Raji (cell line): ENCODE data around the gene FAT1.

Source experiments
- POLR2A ChIP-seq: IDR thresholded peaks from 2 replicates; pipeline ENCODE4 v1.6.1; 2011; ENCODE audit warnings: low read depth, low read length, control low read depth; ENCODE audit not compliant: insufficient read depth

The FAT1 gene

DNA sequence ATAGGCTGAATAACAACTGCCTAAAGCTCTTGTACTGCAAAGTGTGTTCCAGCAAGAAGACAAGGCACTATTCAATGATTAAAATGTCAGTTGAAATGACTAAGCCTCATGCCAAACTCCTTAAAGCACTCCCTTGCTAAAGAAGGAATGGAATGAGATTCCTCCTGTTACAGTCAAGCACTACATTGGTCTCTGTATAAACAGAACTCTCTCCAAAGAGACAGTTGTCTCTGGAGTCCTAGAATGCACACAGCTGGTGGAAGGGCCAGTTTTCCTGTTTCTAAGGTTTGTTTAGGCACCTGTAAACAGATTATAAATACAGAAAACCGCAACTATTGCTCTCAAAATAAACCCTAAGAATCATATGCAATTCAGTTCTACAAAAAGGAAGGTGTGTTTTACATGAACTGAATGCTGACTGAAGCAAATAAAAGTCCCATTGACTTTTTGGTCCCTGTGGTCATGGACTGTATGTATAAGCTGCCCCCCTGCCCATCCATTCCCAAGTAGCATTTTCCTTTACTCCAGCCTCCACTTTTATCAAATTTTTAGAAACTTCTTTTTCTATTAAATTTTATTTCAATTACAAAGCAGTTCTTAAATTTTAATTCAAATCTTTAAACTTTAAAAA, 47.0 kb downstream of the FAT1 start:
- TF ChIP-seq POLR2A, result no peak

- TF ChIP-seq POLR2A, result no peak
Observed at GRCh38 chr4:186669735-186670134, 53.9 kb downstream of the FAT1 start.

GRCh38 chr4:186669159-186669731, 54.4 kb downstream of the FAT1 start:
- no peak for TF ChIP-seq POLR2A

GRCh38 chr4:186666750-186667149, 56.9 kb downstream of the FAT1 start:
- no peak for TF ChIP-seq POLR2A

- TF ChIP-seq POLR2A, result no peak
Observed at GRCh38 chr4:186666252-186666651, 57.4 kb downstream of the FAT1 start.

DNA sequence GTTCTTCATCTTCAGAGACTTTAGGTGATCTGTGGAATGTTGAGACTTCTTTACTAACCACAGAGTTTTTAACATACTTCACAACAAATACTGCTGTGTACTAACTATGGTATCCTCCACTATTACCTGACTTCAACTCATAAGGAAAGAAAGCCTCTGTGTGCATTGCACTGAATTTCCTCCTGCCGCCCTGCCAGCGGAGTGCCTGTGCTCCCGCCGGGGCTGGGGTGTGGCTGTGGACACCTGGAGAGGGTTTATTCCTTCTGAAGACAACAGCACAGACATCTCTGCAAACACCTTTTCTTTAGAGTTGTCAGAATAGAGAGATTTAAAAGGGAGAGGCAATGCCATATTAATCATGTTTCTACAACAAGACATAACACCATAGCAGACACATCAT, 63.3 kb downstream of the FAT1 start:
- TF ChIP-seq POLR2A, result no peak

GRCh38 chr4:186659935-186660334, 63.7 kb downstream of the FAT1 start:
- TF ChIP-seq POLR2A, result no peak

- no peak for TF ChIP-seq POLR2A
Observed at GRCh38 chr4:186658657-186659056, 65.0 kb downstream of the FAT1 start.

- no peak for TF ChIP-seq POLR2A
Observed at GRCh38 chr4:186657764-186658163, 65.9 kb downstream of the FAT1 start.

- no peak for TF ChIP-seq POLR2A
Observed at GRCh38 chr4:186653969-186654368, 69.7 kb downstream of the FAT1 start.

GRCh38 chr4:186651624-186652023, 72.0 kb downstream of the FAT1 start:
- no peak for TF ChIP-seq POLR2A

GRCh38 chr4:186651181-186651603, 72.5 kb downstream of the FAT1 start:
- no peak for TF ChIP-seq POLR2A

- TF ChIP-seq POLR2A, result no peak
Observed at GRCh38 chr4:186650401-186651180, 73.1 kb downstream of the FAT1 start.

- no peak for TF ChIP-seq POLR2A
Observed at GRCh38 chr4:186647821-186648220, 75.8 kb downstream of the FAT1 start.

- TF ChIP-seq POLR2A, result no peak
Observed at GRCh38 chr4:186644737-186645261, 78.9 kb downstream of the FAT1 start.

DNA sequence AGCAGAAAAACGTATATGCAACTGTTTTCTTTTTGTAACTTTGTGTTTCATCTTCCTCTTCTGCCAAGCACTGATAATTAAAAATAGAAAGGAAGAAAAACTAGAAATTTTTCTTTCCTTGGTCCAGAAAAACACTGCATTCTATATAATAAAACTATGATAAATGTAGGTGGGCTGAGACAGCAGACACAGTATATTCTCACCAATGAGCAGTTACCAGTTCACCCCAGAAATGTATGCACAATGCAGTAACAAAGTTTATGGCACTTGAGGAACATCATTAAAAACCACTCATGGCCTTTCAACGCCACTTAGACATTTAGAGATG, 79.4 kb downstream of the FAT1 start:
- no peak for TF ChIP-seq POLR2A
